Esophagus (tissue), 2 donors: Measurements from ENCODE around the gene RAB27A. TPM values are rescaled to one million over a fixed set of nuclear protein-coding genes. Genes with fewer than 3 reads are reported as not detected.
"Not testable (repeated sequence)": the region's sequence is repeated elsewhere in the genome, so short reads cannot be mapped to it uniquely, and the experiment has no call there.

Source experiments
- H3K27ac ChIP-seq, 2 donors: one replicate each; pipeline ENCODE4 v1.5.1; 2013; ENCODE audit warnings: low read depth in 2 of 2, mild to moderate bottlenecking in 2 of 2, inconsistent platforms in 1 of 2, low read length in 1 of 2, moderate library complexity in 1 of 2
- H3K27me3 ChIP-seq, 2 donors: one replicate each; pipeline ENCODE4 v1.6.1; 2013; ENCODE audit warnings: low read length in 2 of 2, control low read depth in 1 of 2, mild to moderate bottlenecking in 1 of 2; ENCODE audit not compliant: insufficient read depth in 2 of 2, control insufficient read depth in 1 of 2
- H3K36me3 ChIP-seq, 2 donors: one replicate each; pipeline ENCODE4 v1.6.1; 2013; ENCODE audit warnings: low read length in 1 of 2; ENCODE audit not compliant: control insufficient read depth in 2 of 2, insufficient read depth in 2 of 2
- H3K4me1 ChIP-seq, 2 donors: one replicate each; pipeline ENCODE4 v1.6.1; 2013; ENCODE audit warnings: low read length in 1 of 2; ENCODE audit not compliant: control insufficient read depth in 2 of 2, insufficient read depth in 2 of 2
- H3K4me3 ChIP-seq, 2 donors: one replicate each; pipeline ENCODE4 v1.5.1; 2013; ENCODE audit warnings: low read length in 2 of 2, mild to moderate bottlenecking in 2 of 2, low read depth in 1 of 2, moderate library complexity in 1 of 2
- H3K9me3 ChIP-seq, 2 donors: one replicate each; pipeline ENCODE4 v1.6.1; 2013; ENCODE audit warnings: mild to moderate bottlenecking in 2 of 2, low read depth in 1 of 2, low read length in 1 of 2, moderate library complexity in 1 of 2; ENCODE audit not compliant: control insufficient read depth in 2 of 2, insufficient read depth in 1 of 2
- WGBS, 2 donors: extraction: QIAGEN DNeasy Blood & Tissue Kit; methylation state at CpG; one replicate each; pipeline ENCODE4 v1.1.7; 2013; 5-methylcytosine and 5-hydroxymethylcytosine counted together
- polyA plus RNA-seq, 2 donors: library from polyadenylated mRNA; stranded (reverse); fragments of 200-250 nt; gene quantifications; one replicate each; pipeline ENCODE4 v1.2.3, GENCODE V29; 2013
- donor health status: healthy with polysubstance abuse.
- donor health status: Bipolar disorder and iron deficiency.

The RAB27A gene
- polyA plus RNA-seq, 2 donors = 10.2 to 20.9 TPM

GRCh38 chr15:55254916-55255679 lies 34.5 kb downstream of the RAB27A start:
- Histone ChIP-seq H3K9me3 (no peaks in the 10 kb centered on the region), H3K27ac (no peak overlapping the region), H3K4me3 (no peak overlapping the region), H3K36me3 (no peaks in the 10 kb centered on the region), H3K27me3 (no peaks in the 10 kb centered on the region), H3K4me1 (no peaks in the 10 kb centered on the region)
- 63 to 65% methylated on average over 4 of the region's 4 CpGs for WGBS, 2 donors

GRCh38 chr15:55253580-55253979 lies 36.0 kb downstream of the RAB27A start:
- Histone ChIP-seq H3K27me3 (no peaks in the 10 kb centered on the region), H3K4me1 (peaks cover 0 to 3% of the 10 kb centered on the region in 2 donors), H3K36me3 (no peaks in the 10 kb centered on the region), H3K9me3 (no peaks in the 10 kb centered on the region), H3K4me3 (no peak overlapping the region), H3K27ac (no peak overlapping the region)
- WGBS, 2 donors = 31 to 41% methylated on average over 3 of the region's 3 CpGs

DNA sequence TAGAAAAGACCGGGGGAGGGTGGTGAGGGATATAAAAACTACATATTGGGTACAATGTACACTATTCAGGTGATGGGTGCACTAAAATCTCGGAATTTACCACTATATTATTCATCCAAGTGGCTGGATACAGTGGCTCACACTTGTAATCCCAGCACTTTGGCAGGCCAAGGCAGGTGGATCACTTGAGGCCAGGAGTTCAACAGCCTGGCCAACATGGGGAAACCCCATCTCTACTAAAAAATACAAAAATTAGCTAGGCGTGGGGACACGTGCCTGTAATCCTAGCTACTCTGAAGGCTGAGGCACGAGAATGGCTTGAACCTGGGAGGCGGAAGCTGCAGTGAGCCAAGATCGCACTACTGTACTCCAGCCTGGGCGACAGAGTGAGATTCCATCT lies 37.4 kb downstream of the RAB27A start:
- H3K27ac ChIP-seq, H3K4me3 ChIP-seq, H3K9me3 ChIP-seq, H3K4me1 ChIP-seq, H3K36me3 ChIP-seq, H3K27me3 ChIP-seq: not testable (repeated sequence)
- WGBS, 2 donors = 87 to 93% methylated on average over 8 of the region's 8 CpGs

- Histone ChIP-seq H3K27me3 (no peaks in the 10 kb centered on the region), H3K4me1 (peaks cover 5 to 6% of the 10 kb centered on the region in 2 donors), H3K4me3 (no peak overlapping the region), H3K36me3 (no peaks in the 10 kb centered on the region), H3K9me3 (no peaks in the 10 kb centered on the region), H3K27ac (no peak overlapping the region)
- WGBS, 2 donors = 68 to 72% methylated on average over 4 of the region's 4 CpGs
These were observed 38.7 kb downstream of the RAB27A start for GRCh38 chr15:55250941-55251340.

GRCh38 chr15:55250392-55250791 lies 39.2 kb downstream of the RAB27A start:
- H3K27ac ChIP-seq = no peak overlapping the region
- H3K4me1 ChIP-seq = peaks cover 5 to 6% of the 10 kb centered on the region in 2 donors
- WGBS, 2 donors = 34 to 42% methylated on average over 2 of the region's 2 CpGs

GRCh38 chr15:55249885-55250284 lies 39.7 kb downstream of the RAB27A start:
- H3K27ac ChIP-seq, H3K4me1 ChIP-seq: not testable (repeated sequence)
- WGBS, 2 donors = 90 to 94% methylated on average over 9 of the region's 9 CpGs

More at GRCh38 chr15:55250392-55250791, 39.2 kb downstream of the RAB27A start:
- H3K27me3 ChIP-seq = no peaks in the 10 kb centered on the region
- H3K4me3 ChIP-seq = no peak overlapping the region
- H3K9me3 ChIP-seq = no peaks in the 10 kb centered on the region
- H3K36me3 ChIP-seq = no peaks in the 10 kb centered on the region

GRCh38 chr15:55248895-55249294 lies 40.7 kb downstream of the RAB27A start:
- 52 to 64% methylated on average over 1 of the region's 1 CpG for WGBS, 2 donors
- no peak overlapping the region for H3K27ac ChIP-seq
- no peaks in the 10 kb centered on the region for H3K9me3 ChIP-seq

More at GRCh38 chr15:55249885-55250284, 39.7 kb downstream of the RAB27A start:
- not testable (repeated sequence) for H3K4me3 ChIP-seq, H3K27me3 ChIP-seq, H3K9me3 ChIP-seq, H3K36me3 ChIP-seq

GRCh38 chr15:55247766-55248427 lies 41.7 kb downstream of the RAB27A start:
- WGBS, 2 donors = 76 to 85% methylated on average over 7 of the region's 7 CpGs
- no peaks in the 10 kb centered on the region for H3K9me3 ChIP-seq
- H3K27me3 ChIP-seq = no peaks in the 10 kb centered on the region
- no peaks in the 10 kb centered on the region for H3K36me3 ChIP-seq
- H3K27ac ChIP-seq = no peak overlapping the region
- no peak overlapping the region for H3K4me3 ChIP-seq
- peaks cover 5 to 6% of the 10 kb centered on the region in 2 donors for H3K4me1 ChIP-seq

More at GRCh38 chr15:55248895-55249294, 40.7 kb downstream of the RAB27A start:
- Histone ChIP-seq H3K36me3 (no peaks in the 10 kb centered on the region), H3K4me1 (peaks cover 5 to 6% of the 10 kb centered on the region in 2 donors), H3K4me3 (no peak overlapping the region), H3K27me3 (no peaks in the 10 kb centered on the region)

DNA sequence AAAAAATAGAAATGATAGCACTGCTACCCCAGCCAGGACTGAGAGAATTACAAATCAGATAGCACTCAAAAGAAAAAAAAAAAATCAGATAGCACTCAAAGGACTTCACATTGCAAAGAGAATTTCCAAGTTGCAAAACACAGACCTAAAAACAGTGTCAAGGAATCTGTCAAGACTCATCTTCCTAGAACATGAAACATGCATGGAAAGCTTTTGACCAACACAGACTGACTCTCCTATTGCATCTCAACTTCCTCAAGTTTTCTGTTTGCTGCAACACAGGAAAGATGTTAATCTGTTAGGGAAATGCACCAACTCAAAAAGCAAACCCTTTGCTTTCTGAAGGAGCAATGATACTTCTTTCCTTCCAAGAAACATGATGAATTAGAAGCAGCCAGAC lies 42.3 kb downstream of the RAB27A start:
- no peaks in the 10 kb centered on the region for H3K9me3 ChIP-seq
- no peak overlapping the region for H3K27ac ChIP-seq
- no peak overlapping the region for H3K4me3 ChIP-seq
- H3K4me1 ChIP-seq = peaks cover 5 to 6% of the 10 kb centered on the region in 2 donors
- H3K36me3 ChIP-seq = no peaks in the 10 kb centered on the region
- no peaks in the 10 kb centered on the region for H3K27me3 ChIP-seq

DNA sequence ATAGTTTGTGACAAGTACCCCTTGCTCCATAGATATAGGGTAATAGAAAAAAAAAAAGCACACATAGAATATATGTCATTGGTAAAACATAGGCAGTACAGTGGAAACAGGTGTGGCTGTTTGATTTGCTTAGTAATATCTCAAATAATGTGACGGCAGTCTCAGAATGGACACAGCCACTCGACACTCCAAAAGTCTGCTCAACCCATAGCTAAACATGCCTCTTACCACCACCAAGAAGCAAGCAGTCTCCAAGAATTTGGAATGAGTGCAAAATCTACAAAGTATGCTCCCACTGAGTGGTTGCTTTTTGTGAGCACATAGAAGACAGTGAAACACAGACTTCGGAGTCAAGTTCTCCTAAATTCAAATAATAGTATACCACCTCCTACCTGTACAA lies 43.0 kb downstream of the RAB27A start:
- Histone ChIP-seq H3K4me3 (no peak overlapping the region), H3K27me3 (no peaks in the 10 kb centered on the region), H3K27ac (no peak overlapping the region), H3K9me3 (no peaks in the 10 kb centered on the region), H3K36me3 (no peaks in the 10 kb centered on the region), H3K4me1 (peaks cover 5 to 6% of the 10 kb centered on the region in 2 donors)
- whole genome bisulfite sequencing, 2 donors = 88 to 89% methylated on average over 3 of the region's 3 CpGs
